Cerebellar nuclear complex (tissue), 1 donor: ENCODE results near the gene ZNF423.

Experiments
- DNase-seq, 2 experiments: peaks; one replicate each; lab custom pipeline; 2025; lab: John Stamatoyannopoulos, UW

ZNF423 gene

GRCh38 chr16:49458656-49459445, 397.1 kb downstream of the ZNF423 start:
- DNase-seq: no peak

GRCh38 chr16:49458243-49458642, 397.7 kb downstream of the ZNF423 start:
- no peak for DNase-seq

GRCh38 chr16:49457196-49457595, 398.7 kb downstream of the ZNF423 start:
- DNase-seq: no peak

GRCh38 chr16:49456763-49457162, 399.1 kb downstream of the ZNF423 start:
- DNase-seq: no peak

GRCh38 chr16:49455991-49456745, 399.7 kb downstream of the ZNF423 start:
- DNase-seq: no peak

- DNase-seq: no peak
These were observed 400.5 kb downstream of the ZNF423 start for GRCh38 chr16:49455181-49455990.

- no peak for DNase-seq
These were observed 401.3 kb downstream of the ZNF423 start for GRCh38 chr16:49454426-49455180.

GRCh38 chr16:49453983-49454382, 401.9 kb downstream of the ZNF423 start:
- no peak for DNase-seq

GRCh38 chr16:49453021-49453420, 402.9 kb downstream of the ZNF423 start:
- no peak for DNase-seq

GRCh38 chr16:49452578-49452977, 403.3 kb downstream of the ZNF423 start:
- DNase-seq: no peak

- no peak for DNase-seq
These were observed 403.8 kb downstream of the ZNF423 start for GRCh38 chr16:49452108-49452507.

GRCh38 chr16:49446805-49447204, 409.1 kb downstream of the ZNF423 start:
- no peak for DNase-seq

- no peak for DNase-seq
These were observed 412.3 kb downstream of the ZNF423 start for GRCh38 chr16:49443576-49443975.

- DNase-seq: no peak
These were observed 413.1 kb downstream of the ZNF423 start for GRCh38 chr16:49442805-49443204.

GRCh38 chr16:49441366-49441780, 414.5 kb downstream of the ZNF423 start:
- DNase-seq: no peak

- no peak for DNase-seq
These were observed 415.5 kb downstream of the ZNF423 start for GRCh38 chr16:49440156-49441065.

GRCh38 chr16:49439676-49440075, 416.2 kb downstream of the ZNF423 start:
- DNase-seq: no peak

- DNase-seq: no peak
These were observed 416.9 kb downstream of the ZNF423 start for GRCh38 chr16:49439050-49439449.
